SK-N-SH (cell line): ENCODE results near the gene FOXP1. TPM values are rescaled to one million over a fixed set of nuclear protein-coding genes. Genes with fewer than 3 reads are reported as not detected.

Experiments
- CTCF ChIA-PET: fragments of 300-600, 350-600 bp; formaldehyde crosslinking; extraction: SDS; loops from one replicate; lab custom pipeline; 2021; lab: Yijun Ruan, JAX
- POLR2A ChIA-PET: fragments of 350-600 bp; sonication (Branson Sonifier 250); formaldehyde crosslinking; extraction: SDS; loops from one replicate; lab custom pipeline; 2020; ENCODE audit warnings: antibody characterized with exemption, inconsistent platforms; lab: Yijun Ruan, JAX
- DNase-seq: peaks from one replicate; pipeline ENCODE4 v3.0.0; 2012
- H2AFZ ChIP-seq: fragments of 200-600 bp; sonication (generic); 2 replicates; pipeline ENCODE4 v1.8.1; 2016; ENCODE audit warnings: antibody characterized with exemption, mild to moderate bottlenecking, low read depth
- H3F3A ChIP-seq: fragments of 200-600 bp; sonication (generic); replicated peaks from 2 replicates; pipeline ENCODE3; 2016; ENCODE audit warnings: antibody characterized with exemption, mild to moderate bottlenecking; ENCODE audit not compliant: insufficient read depth
- H3K27ac ChIP-seq, 2 experiments: fragments of 200-500 bp in 1 of 2; fragments of 200-600 bp in 1 of 2; sonication (Bioruptor generic) in 1 of 2; sonication (generic), shearing (Covaris generic) in 1 of 2; 2 replicates each; pipeline versions ENCODE4 v1.5.1 to v1.6.1; 2014 to 2016; ENCODE audit warnings: low read depth in 2 of 2, inconsistent platforms in 1 of 2, low read length in 1 of 2, mild to moderate bottlenecking in 1 of 2, mixed read lengths in 1 of 2
- H3K27me3 ChIP-seq: fragments of 200-600 bp; sonication (generic), shearing (Covaris generic); 2 replicates; pipeline ENCODE4 v1.6.1; 2016; ENCODE audit warnings: mixed run types; ENCODE audit not compliant: insufficient read depth
- H3K36me3 ChIP-seq, 2 experiments: fragments of 200-500 bp in 1 of 2; fragments of 200-600 bp in 1 of 2; sonication (Bioruptor generic) in 1 of 2; sonication (generic) in 1 of 2; replicated peaks in 1 of 2; 2 replicates each; pipeline versions ENCODE3 to v1.5.1; 2014 to 2016; ENCODE audit warnings: low read length in 1 of 2, mild to moderate bottlenecking in 1 of 2; ENCODE audit not compliant: insufficient read depth in 2 of 2, control insufficient read depth in 1 of 2
- H3K4me1 ChIP-seq, 2 experiments: fragments of 200-500 bp in 1 of 2; fragments of 200-600 bp in 1 of 2; sonication (Bioruptor generic) in 1 of 2; sonication (generic), shearing (Covaris generic) in 1 of 2; 2 replicates each; pipeline versions ENCODE4 v1.5.1 to v1.6.1; 2014 to 2016; ENCODE audit warnings: low read depth in 1 of 2, low read length in 1 of 2, mixed run types in 1 of 2; ENCODE audit not compliant: insufficient read depth in 2 of 2, control insufficient read depth in 1 of 2
- H3K4me2 ChIP-seq: fragments of 200-600 bp; sonication (generic), shearing (Covaris generic); 2 replicates; pipeline ENCODE4 v1.6.1; 2017; ENCODE audit warnings: mixed run types
- H3K4me3 ChIP-seq, 2 experiments: fragments of 200-500 bp in 1 of 2; fragments of 200-600 bp in 1 of 2; sonication (Bioruptor generic) in 1 of 2; sonication (generic), shearing (Covaris generic) in 1 of 2; 2 replicates each; pipeline versions ENCODE4 v1.5.1 to v1.8.1; 2014 to 2016; ENCODE audit warnings: low read depth in 2 of 2, inconsistent platforms in 1 of 2, low read length in 1 of 2, mild to moderate bottlenecking in 1 of 2, mixed read lengths in 1 of 2, moderate library complexity in 1 of 2
- H3K79me2 ChIP-seq: fragments of 200-600 bp; sonication (generic); 2 replicates; pipeline ENCODE4 v1.8.1; 2017; ENCODE audit warnings: mild to moderate bottlenecking; ENCODE audit not compliant: insufficient read depth
- H3K9ac ChIP-seq: fragments of 200-600 bp; sonication (generic); 2 replicates; pipeline ENCODE4 v1.6.1; 2017; ENCODE audit warnings: mixed run types
- H3K9me2 ChIP-seq: fragments of 200-600 bp; sonication (generic); 2 replicates; pipeline ENCODE4 v1.6.1; 2017; ENCODE audit warnings: mixed run types
- H3K9me3 ChIP-seq: fragments of 200-600 bp; sonication (generic); 2 replicates; pipeline ENCODE4 v1.6.1; 2017; ENCODE audit warnings: mixed run types, mild to moderate bottlenecking, moderate library complexity
- H4K20me1 ChIP-seq: fragments of 200-600 bp; sonication (generic); 2 replicates; pipeline ENCODE4 v1.6.1; 2017; ENCODE audit warnings: mild to moderate bottlenecking, mixed run types; ENCODE audit not compliant: insufficient read depth
- ELF1 ChIP-seq: IDR thresholded peaks from 2 replicates; pipeline ENCODE4 v1.4.0; 2012
- EZH2phosphoT487 ChIP-seq: fragments of 200-600 bp; sonication (generic); IDR thresholded peaks from 2 replicates; pipeline ENCODE4 v1.6.1; 2017; ENCODE audit warnings: low read depth, mixed run types, mild to moderate bottlenecking, antibody characterized with exemption, moderate library complexity, borderline replicate concordance
- FOSL2 ChIP-seq: IDR thresholded peaks from 2 replicates; pipeline ENCODE4 v1.4.0; 2012; ENCODE audit warnings: low read depth, mild to moderate bottlenecking, moderate library complexity, borderline replicate concordance
- MXI1 ChIP-seq: IDR thresholded peaks from 2 replicates; pipeline ENCODE4 v1.6.1; 2012; ENCODE audit warnings: mild to moderate bottlenecking, low read depth, low read length, improper control_type of control experiment
- NFIC ChIP-seq: IDR thresholded peaks from 2 replicates; pipeline ENCODE4 v1.4.0; 2012; ENCODE audit warnings: borderline replicate concordance
- NRF1 ChIP-seq: IDR thresholded peaks from 2 replicates; pipeline ENCODE4 v1.6.1; 2012; ENCODE audit warnings: low read depth, mild to moderate bottlenecking, low read length
- POLR2AphosphoS5 ChIP-seq: IDR thresholded peaks from 2 replicates; pipeline ENCODE4 v1.6.1; 2012; ENCODE audit warnings: low read depth, low read length
- REST ChIP-seq: IDR thresholded peaks from 2 replicates; pipeline ENCODE4 v1.6.1; 2012; ENCODE audit warnings: mild to moderate bottlenecking, low read depth, low read length, moderate library complexity
- RFX5 ChIP-seq: IDR thresholded peaks from 2 replicates; pipeline ENCODE4 v1.6.1; 2012; ENCODE audit warnings: mild to moderate bottlenecking, improper control_type of control experiment, low read length
- SMC3 ChIP-seq: IDR thresholded peaks from 2 replicates; pipeline ENCODE4 v1.6.1; 2012; ENCODE audit warnings: low read depth, low read length, improper control_type of control experiment
- TCF12 ChIP-seq: IDR thresholded peaks from 2 replicates; pipeline ENCODE4 v1.4.0; 2012
- TEAD4 ChIP-seq: IDR thresholded peaks from 2 replicates; pipeline ENCODE4 v1.4.0; 2012; ENCODE audit warnings: mild to moderate bottlenecking, borderline replicate concordance; ENCODE audit not compliant: insufficient read depth
- USF2 ChIP-seq: fragments of 150-350 bp; IDR thresholded peaks from 2 replicates; pipeline ENCODE4 v1.6.1; 2017; ENCODE audit warnings: antibody characterized with exemption, low read length, low read depth, borderline replicate concordance
- YY1 ChIP-seq: IDR thresholded peaks from 2 replicates; pipeline ENCODE4 v1.4.0; 2012; ENCODE audit warnings: low read depth, mild to moderate bottlenecking
- WGBS: methylation state at CpG from one replicate; pipeline ENCODE4 v1.1.6; 2017; ENCODE audit warnings: low lambda C conversion rate; 5-methylcytosine and 5-hydroxymethylcytosine counted together
- polyA plus RNA-seq, 3 experiments: library from polyadenylated mRNA; depleted of rRNA; stranded (reverse); fragments of >200 nt; gene quantifications; 2 replicates each; pipeline ENCODE4 v1.2.3, GENCODE V29; 2012

FOXP1 gene
- polyA plus RNA-seq, 1 of the 3 experiments (the other 2 are of a cell fraction): 8.8 TPM

GRCh38 chr3:71045917-71046282, 537.6 kb downstream of the FOXP1 start:
- peaks cover 100% of the 10 kb centered on the region for H3K79me2 ChIP-seq
- CTCF ChIA-PET: interaction anchor here (1.5 kb wide), 1 partner anchor 11 kb away, joined by 3 read pairs; no protein-coding TSS in a partner anchor
- 95% methylated on average over 1 of the region's 1 CpG for WGBS

GRCh38 chr3:71045212-71045916, 538.2 kb downstream of the FOXP1 start:
- no peak overlapping the region for H3K4me3 ChIP-seq
- no peak overlapping the region for H3K4me2 ChIP-seq
- peaks cover 100% of the 10 kb centered on the region for H3K79me2 ChIP-seq
- H3F3A ChIP-seq: peaks cover 7% of the 10 kb centered on the region
- no peak overlapping the region for H3K9ac ChIP-seq
- no peaks in the 10 kb centered on the region for H4K20me1 ChIP-seq
- DNase-seq: no peak
- H3K4me1 ChIP-seq: peaks cover 8 to 17% of the 10 kb centered on the region in 2 experiments; a peak in 3 of 4 replicates
- peaks cover 43 to 86% of the 10 kb centered on the region in 2 experiments for H3K36me3 ChIP-seq
- H3K9me3 ChIP-seq: no peaks in the 10 kb centered on the region
- H3K27ac ChIP-seq: no peak overlapping the region
- H2AFZ ChIP-seq: no peak overlapping the region
- no peaks in the 10 kb centered on the region for H3K9me2 ChIP-seq
- H3K27me3 ChIP-seq: no peaks in the 10 kb centered on the region
- WGBS: 97% methylated on average over 5 of the region's 5 CpGs
- TF ChIP-seq MXI1 (no peak), USF2 (no peak), REST (no peak), POLR2AphosphoS5 (no peak), ELF1 (no peak), TEAD4 (no peak), NRF1 (no peak), EZH2phosphoT487 (no peak), YY1 (no peak), TCF12 (no peak), NFIC (no peak), FOSL2 (no peak), RFX5 (no peak)
- TF ChIP-seq, all 33 proteins: peak for 0
- POLR2A ChIA-PET: no interaction called here
- CTCF ChIA-PET: interaction anchor here (1.5 kb wide), 1 partner anchor 11 kb away, joined by 3 read pairs; no protein-coding TSS in a partner anchor

More at GRCh38 chr3:71045917-71046282, 537.6 kb downstream of the FOXP1 start:
- H3K9me2 ChIP-seq: no peaks in the 10 kb centered on the region
- POLR2A ChIA-PET: no interaction called here
- no peak for DNase-seq
- H3K27me3 ChIP-seq: no peaks in the 10 kb centered on the region
- peaks cover 44 to 86% of the 10 kb centered on the region in 2 experiments for H3K36me3 ChIP-seq
- H4K20me1 ChIP-seq: no peaks in the 10 kb centered on the region
- no peak overlapping the region for H3K4me3 ChIP-seq
- H3K4me1 ChIP-seq: peaks cover 13 to 16% of the 10 kb centered on the region in 2 experiments; a peak in 3 of 4 replicates
- H3K27ac ChIP-seq: no peak overlapping the region
- H3K9me3 ChIP-seq: no peaks in the 10 kb centered on the region
- H2AFZ ChIP-seq: no peak overlapping the region
- TF ChIP-seq NRF1 (no peak), SMC3 (no peak)
- no peak overlapping the region for H3K9ac ChIP-seq
- H3F3A ChIP-seq: peaks cover 7% of the 10 kb centered on the region
- H3K4me2 ChIP-seq: no peak overlapping the region
